ENCODE data around the gene REEP2. TPM values are rescaled to one million over a fixed set of nuclear protein-coding genes. Genes with fewer than 3 reads are reported as not detected.
A peak's percentile ranks its signal among the peaks of the same experiment; 100 is the strongest.
"Not testable (repeated sequence)": the region's sequence is repeated elsewhere in the genome, so short reads cannot be mapped to it uniquely, and the experiment has no call there.

The REEP2 gene
- polyA plus RNA-seq, 1 of the 3 experiments (the other 2 are of a cell fraction), result 31.2 TPM

GRCh38 chr5:138408023-138408422 is 30.8 kb upstream of the REEP2 start (continued):
- TF ChIP-seq PBX3 (IDR thresholded peaks at IDR 0.05) (no peak), ELF1 (IDR thresholded peaks at IDR 0.05) (no peak), GABPA (IDR thresholded peaks at IDR 0.05; ENCODE audit: low read depth) (no peak)

- not testable (repeated sequence) for H3K27me3 ChIP-seq (ENCODE audit: insufficient read depth); H3K9me3 ChIP-seq; H3K79me2 ChIP-seq (ENCODE audit: insufficient read depth); H3K9ac ChIP-seq; H4K20me1 ChIP-seq (ENCODE audit: insufficient read depth); H3K9me2 ChIP-seq; H3K27ac ChIP-seq (ENCODE audit: low read depth in 2 of 2, low read length in 1 of 2); H3K4me2 ChIP-seq; H3K4me1 ChIP-seq (ENCODE audit: control insufficient read depth in 1 of 2, insufficient read depth in 2 of 2, low read depth in 1 of 2, low read length in 1 of 2); DNase-seq; H2AFZ ChIP-seq (ENCODE audit: low read depth); H3K4me3 ChIP-seq (ENCODE audit: low read depth in 2 of 2, low read length in 1 of 2)
- ChIA-PET POLR2A (interaction anchor here (0.6 kb wide), 1 partner anchor 1934 kb away, joined by 3 read pairs; no protein-coding TSS in a partner anchor), CTCF (interaction anchor here (0.8 to 4.0 kb wide), 5 partner anchors 11 to 93 kb away, joined by 3 to 22 read pairs (median 6); partner anchors contain the start of genes KDM3B and REEP2)
- TF ChIP-seq RAD21 (IDR thresholded peaks at IDR 0.05; ENCODE audit: low read length) (peak; percentile 46), SMC3 (IDR thresholded peaks at IDR 0.05; ENCODE audit: low read depth, low read length) (peak; percentile 27; the same call in 1 of the 2 replicates), CTCF (IDR thresholded peaks at IDR 0.05) (peak; percentile 67)
- Histone ChIP-seq H3K36me3 (replicated peaks in 1 of 2; ENCODE audit: control insufficient read depth in 1 of 2, insufficient read depth in 2 of 2, low read length in 1 of 2) (peaks cover 31 to 38% of the 10 kb centered on the region in 2 experiments), H3F3A (replicated peaks; ENCODE audit: insufficient read depth) (peaks cover 11% of the 10 kb centered on the region)
- 81% methylated on average over 12 of the region's 14 CpGs for WGBS (ENCODE audit: low lambda C conversion rate)
These were observed 27.7 kb upstream of the REEP2 start for GRCh38 chr5:138410996-138411640.

- H3K4me1 ChIP-seq (ENCODE audit: control insufficient read depth in 1 of 2, insufficient read depth in 2 of 2, low read depth in 1 of 2, low read length in 1 of 2), result no peaks in the 10 kb centered on the region
- ChIA-PET CTCF (no interaction called here), POLR2A (no interaction called here)
- no peak overlapping the region for H3K4me2 ChIP-seq
- no peak for DNase-seq
- no peaks in the 10 kb centered on the region for H3K27me3 ChIP-seq (ENCODE audit: insufficient read depth)
- no peak overlapping the region for H2AFZ ChIP-seq (ENCODE audit: low read depth)
- no peaks in the 10 kb centered on the region for H3K9me2 ChIP-seq
- no peak overlapping the region for H3K9ac ChIP-seq
- H3K79me2 ChIP-seq (ENCODE audit: insufficient read depth), result no peaks in the 10 kb centered on the region
- no peaks in the 10 kb centered on the region for H4K20me1 ChIP-seq (ENCODE audit: insufficient read depth)
- H3K36me3 ChIP-seq (replicated peaks in 1 of 2; ENCODE audit: control insufficient read depth in 1 of 2, insufficient read depth in 2 of 2, low read length in 1 of 2), result peaks cover 65 to 88% of the 10 kb centered on the region in 2 experiments
- no peak overlapping the region for H3K27ac ChIP-seq (ENCODE audit: low read depth in 2 of 2, low read length in 1 of 2)
- 90% methylated on average over 2 of the region's 2 CpGs for WGBS (ENCODE audit: low lambda C conversion rate)
- H3F3A ChIP-seq (replicated peaks; ENCODE audit: insufficient read depth), result no peaks in the 10 kb centered on the region
- no peak overlapping the region for H3K4me3 ChIP-seq (ENCODE audit: low read depth in 2 of 2, low read length in 1 of 2)
- H3K9me3 ChIP-seq, result no peaks in the 10 kb centered on the region
- TF ChIP-seq REST (IDR thresholded peaks at IDR 0.05; ENCODE audit: low read depth, low read length), result no peak
- TF ChIP-seq EP300 (IDR thresholded peaks at IDR 0.05; ENCODE audit: borderline replicate concordance in 1 of 2, low read depth in 1 of 2, low read length in 1 of 2), result no peak
- no peak for TF ChIP-seq MAX (IDR thresholded peaks at IDR 0.05; ENCODE audit: low read depth)
- no peak for TF ChIP-seq ZBTB33 (IDR thresholded peaks at IDR 0.05; ENCODE audit: borderline replicate concordance, low read depth)
- no peak for TF ChIP-seq TAF1 (IDR thresholded peaks at IDR 0.05; ENCODE audit: borderline replicate concordance, low read depth, low read length)
- no peak for TF ChIP-seq TEAD4 (IDR thresholded peaks at IDR 0.05; ENCODE audit: borderline replicate concordance, insufficient read depth)
- no peak for TF ChIP-seq USF1 (IDR thresholded peaks at IDR 0.05; ENCODE audit: borderline replicate concordance, low read depth)
- no peak for TF ChIP-seq CHD2 (IDR thresholded peaks at IDR 0.05; ENCODE audit: low read length, partially characterized antibody)
- TF ChIP-seq RXRA (IDR thresholded peaks at IDR 0.05; ENCODE audit: borderline replicate concordance, low read depth), result no peak
These were observed 20.4 kb upstream of the REEP2 start for GRCh38 chr5:138418444-138418843.
